Mucosa of rectum (tissue), 2 donors: Measurements from ENCODE around the gene OSBPL9.

ENCODE experiments used
- H3K27ac ChIP-seq, 2 donors: one replicate each; pipeline ENCODE4 v1.7.0; 2013; ENCODE audit warnings: inconsistent platforms in 2 of 2, low read depth in 2 of 2, low read length in 2 of 2
- H3K27me3 ChIP-seq, 2 donors: one replicate each; pipeline ENCODE4 v1.7.0; 2013; ENCODE audit warnings: low read length in 2 of 2; ENCODE audit not compliant: control insufficient read depth in 2 of 2, insufficient read depth in 2 of 2
- H3K36me3 ChIP-seq, 2 donors: one replicate each; pipeline ENCODE4 v1.7.0; 2013; ENCODE audit warnings: low read length in 2 of 2; ENCODE audit not compliant: control insufficient read depth in 2 of 2, insufficient read depth in 2 of 2
- H3K4me1 ChIP-seq, 2 donors: one replicate each; pipeline ENCODE4 v1.7.0; 2013; ENCODE audit warnings: low read length in 2 of 2, mild to moderate bottlenecking in 1 of 2; ENCODE audit not compliant: control insufficient read depth in 2 of 2, insufficient read depth in 2 of 2
- H3K4me3 ChIP-seq, 2 donors: one replicate each; pipeline ENCODE4 v1.7.0; 2013; ENCODE audit warnings: low read length in 2 of 2
- H3K9ac ChIP-seq, 2 donors: one replicate each; pipeline ENCODE4 v1.7.0; 2013; ENCODE audit warnings: low read length in 2 of 2, low read depth in 1 of 2, mild to moderate bottlenecking in 1 of 2
- H3K9me3 ChIP-seq, 2 donors: one replicate each; pipeline ENCODE4 v1.7.0; 2013; ENCODE audit warnings: low read length in 2 of 2; ENCODE audit not compliant: control insufficient read depth in 2 of 2
- donor health status: healthy.
- donor health status: Normal muscosa, but diverticular disease.

Gene OSBPL9

DNA sequence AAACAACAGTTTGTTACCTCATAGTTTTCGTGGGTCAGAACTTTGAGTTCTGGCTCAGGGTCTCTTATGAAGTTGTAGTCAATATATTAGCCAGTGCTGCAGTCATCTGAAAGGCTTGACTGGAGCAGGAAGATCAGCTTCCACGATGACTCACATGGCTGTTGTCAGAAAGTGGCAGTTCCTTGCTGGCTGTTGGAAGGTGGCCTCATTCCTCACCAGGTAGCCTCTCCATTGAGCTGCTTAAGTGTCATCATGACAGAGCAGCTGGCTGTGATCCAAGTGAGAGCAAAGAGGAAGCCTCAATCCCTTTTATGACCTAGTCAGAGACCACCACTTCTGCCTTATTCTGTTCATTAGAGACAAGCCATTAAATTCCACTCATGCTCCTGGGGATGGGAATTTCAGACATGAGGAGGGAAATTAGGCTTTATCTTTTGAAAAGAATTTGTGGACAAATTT, 5.6 kb downstream of the OSBPL9 start:
- Histone ChIP-seq H3K36me3 (no peaks in the 10 kb centered on the region), H3K27ac (no peak overlapping the region), H3K4me3 (no peak overlapping the region), H3K9ac (no peak overlapping the region), H3K27me3 (no peaks in the 10 kb centered on the region), H3K9me3 (no peaks in the 10 kb centered on the region), H3K4me1 (peaks cover 0 to 5% of the 10 kb centered on the region in 2 donors)

- Histone ChIP-seq H3K27ac (no peak overlapping the region), H3K9ac (no peak overlapping the region), H3K9me3 (no peaks in the 10 kb centered on the region), H3K4me3 (no peak overlapping the region), H3K36me3 (no peaks in the 10 kb centered on the region), H3K4me1 (peaks cover 0 to 2% of the 10 kb centered on the region in 2 donors), H3K27me3 (no peaks in the 10 kb centered on the region)
These were observed 6.1 kb downstream of the OSBPL9 start for GRCh38 chr1:51623025-51623424.

- Histone ChIP-seq H3K9ac (no peak overlapping the region), H3K9me3 (no peaks in the 10 kb centered on the region), H3K36me3 (no peaks in the 10 kb centered on the region), H3K4me1 (no peaks in the 10 kb centered on the region), H3K4me3 (no peak overlapping the region), H3K27me3 (no peaks in the 10 kb centered on the region), H3K27ac (no peak overlapping the region)
These were observed 6.6 kb downstream of the OSBPL9 start for GRCh38 chr1:51623450-51623849.

DNA sequence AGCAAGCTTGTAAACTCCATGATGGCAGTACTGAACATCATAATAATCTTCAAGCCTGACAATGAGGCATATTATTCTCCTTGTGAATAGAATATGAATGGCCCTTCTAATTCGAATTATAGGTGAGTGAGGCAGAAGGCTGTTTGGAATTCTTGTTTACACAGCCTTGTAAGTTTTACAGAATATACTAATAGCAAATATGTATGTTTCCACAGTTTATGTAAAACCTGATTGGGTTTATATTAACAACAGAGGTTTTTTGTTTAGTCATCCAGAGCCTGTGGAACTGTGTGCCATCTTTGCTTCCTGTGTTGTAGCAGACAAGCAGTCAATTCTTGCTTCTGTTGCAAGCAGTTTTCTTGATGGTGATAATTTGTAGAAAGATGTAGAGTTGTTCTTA, 8.0 kb downstream of the OSBPL9 start:
- no peaks in the 10 kb centered on the region for H3K4me1 ChIP-seq
- H3K9me3 ChIP-seq = no peaks in the 10 kb centered on the region
- no peak overlapping the region for H3K9ac ChIP-seq
- H3K36me3 ChIP-seq = no peaks in the 10 kb centered on the region
- H3K27me3 ChIP-seq = no peaks in the 10 kb centered on the region
- H3K4me3 ChIP-seq = no peak overlapping the region
- no peak overlapping the region for H3K27ac ChIP-seq

DNA sequence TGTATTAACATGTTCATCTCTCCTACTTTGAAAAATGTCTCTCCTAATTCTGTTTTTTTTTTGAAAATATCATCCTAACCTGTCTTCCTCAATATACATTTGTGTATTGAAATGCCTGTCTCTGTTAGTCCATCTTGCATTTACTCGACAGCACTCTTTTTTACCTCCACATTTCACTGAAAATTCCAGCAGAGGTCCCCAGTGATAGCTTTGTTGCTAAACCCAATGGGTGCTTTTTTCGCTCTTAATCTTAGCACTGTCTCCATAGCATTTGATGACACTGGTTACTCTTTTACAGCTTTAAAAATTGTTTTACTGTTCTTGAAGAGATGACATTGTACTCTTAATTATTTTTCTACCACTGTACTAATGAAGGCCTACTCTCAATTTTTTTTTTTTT, 10.8 kb downstream of the OSBPL9 start:
- Histone ChIP-seq H3K4me1 (no peaks in the 10 kb centered on the region), H3K4me3 (no peak overlapping the region), H3K27me3 (no peaks in the 10 kb centered on the region), H3K9ac (no peak overlapping the region), H3K36me3 (peaks cover 0 to 2% of the 10 kb centered on the region in 2 donors), H3K9me3 (no peaks in the 10 kb centered on the region), H3K27ac (no peak overlapping the region)

- H3K9me3 ChIP-seq = no peaks in the 10 kb centered on the region
- no peaks in the 10 kb centered on the region for H3K4me1 ChIP-seq
- H3K27ac ChIP-seq = no peak overlapping the region
- no peak overlapping the region for H3K9ac ChIP-seq
- H3K36me3 ChIP-seq = peaks cover 0 to 2% of the 10 kb centered on the region in 2 donors
- H3K4me3 ChIP-seq = no peak overlapping the region
- no peaks in the 10 kb centered on the region for H3K27me3 ChIP-seq
These were observed 12.1 kb downstream of the OSBPL9 start for GRCh38 chr1:51628715-51629590.

- H3K4me1 ChIP-seq = no peaks in the 10 kb centered on the region
- H3K36me3 ChIP-seq = peaks cover 0 to 2% of the 10 kb centered on the region in 2 donors
- no peaks in the 10 kb centered on the region for H3K27me3 ChIP-seq
- H3K4me3 ChIP-seq = no peak overlapping the region
- no peak overlapping the region for H3K27ac ChIP-seq
- H3K9ac ChIP-seq = no peak overlapping the region
- H3K9me3 ChIP-seq = no peaks in the 10 kb centered on the region
These were observed 13.0 kb downstream of the OSBPL9 start for GRCh38 chr1:51629918-51630317.

GRCh38 chr1:51630393-51630792, 13.5 kb downstream of the OSBPL9 start:
- Histone ChIP-seq H3K4me1 (peaks cover 0 to 4% of the 10 kb centered on the region in 2 donors), H3K36me3 (peaks cover 0 to 2% of the 10 kb centered on the region in 2 donors), H3K9me3 (no peaks in the 10 kb centered on the region), H3K27ac (no peak overlapping the region), H3K4me3 (no peak overlapping the region), H3K9ac (no peak overlapping the region), H3K27me3 (no peaks in the 10 kb centered on the region)

DNA sequence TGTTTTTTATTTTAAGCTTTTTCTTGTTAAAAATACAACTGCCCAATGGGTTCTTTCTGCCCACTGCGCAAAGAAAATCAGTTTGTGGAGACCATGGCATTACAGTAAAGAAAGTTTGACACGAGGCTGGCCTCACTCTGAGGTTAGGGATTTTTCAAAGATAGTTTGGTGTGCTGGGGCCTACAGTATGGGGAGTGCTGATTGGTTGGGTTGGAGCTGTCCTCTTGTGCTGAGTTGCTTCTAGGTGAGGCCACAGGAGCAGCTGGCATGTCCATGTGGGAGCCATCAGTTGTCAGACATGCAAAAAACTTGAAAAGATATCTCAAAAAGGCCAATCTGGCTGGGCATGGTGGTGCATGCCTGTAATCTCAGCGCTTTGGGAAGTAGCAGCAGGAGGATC, 14.0 kb downstream of the OSBPL9 start:
- Histone ChIP-seq H3K9me3 (no peaks in the 10 kb centered on the region), H3K27ac (no peak overlapping the region), H3K9ac (no peak overlapping the region), H3K36me3 (peaks cover 0 to 2% of the 10 kb centered on the region in 2 donors), H3K27me3 (no peaks in the 10 kb centered on the region), H3K4me1 (peaks cover 0 to 4% of the 10 kb centered on the region in 2 donors), H3K4me3 (no peak overlapping the region)

DNA sequence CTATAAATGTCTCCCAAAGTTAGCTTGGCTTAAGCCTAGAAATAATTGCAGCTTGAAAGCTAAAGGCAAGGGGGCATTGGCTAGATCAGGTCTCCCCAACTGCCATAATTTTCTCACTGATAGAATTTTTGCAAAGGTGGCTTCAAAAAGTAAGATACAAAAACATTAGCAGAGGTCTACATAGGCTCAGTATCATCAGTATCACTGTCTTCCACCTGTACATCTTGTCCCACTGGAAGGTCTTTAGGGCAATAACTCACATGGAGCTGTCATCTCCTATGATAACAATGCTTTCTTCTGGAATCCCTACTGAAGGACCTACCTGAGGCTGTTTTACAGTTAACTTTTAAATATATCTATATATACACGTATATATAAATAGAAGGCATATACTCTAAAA, 14.9 kb downstream of the OSBPL9 start:
- Histone ChIP-seq H3K4me3 (no peak overlapping the region), H3K27me3 (no peaks in the 10 kb centered on the region), H3K9ac (no peak overlapping the region), H3K9me3 (no peaks in the 10 kb centered on the region), H3K36me3 (peaks cover 0 to 2% of the 10 kb centered on the region in 2 donors), H3K4me1 (peaks cover 0 to 4% of the 10 kb centered on the region in 2 donors), H3K27ac (no peak overlapping the region)
